ENCODE measurements around the gene RPL7A.
"Not testable (repeated sequence)": the region's sequence is repeated elsewhere in the genome, so short reads cannot be mapped to it uniquely, and the experiment has no call there.

RPL7A gene

GRCh38 chr9:133347985-133348717 lies at the start of gene RPL7A, which contains the start of gene MED22:
Gene RPL7A, plus strand, starts transcription at chr9:133348218. Its CDS starts 26 bp downstream, at chr9:133348244.
Gene MED22, minus strand, starts transcription at chr9:133348131. Its CDS starts 1,469 bp downstream, at chr9:133346662.
- DNase-seq (ENCODE audit: low read depth in 2 of 2) = peak; percentile 86 to 91

- DNase-seq (ENCODE audit: low read depth in 2 of 2) = not testable (repeated sequence)
Measured at GRCh38 chr9:133299996-133300395, 48.0 kb upstream of the RPL7A start.

- DNase-seq (ENCODE audit: low read depth in 2 of 2) = no peak
Measured at GRCh38 chr9:133301253-133302230, 46.5 kb upstream of the RPL7A start.

GRCh38 chr9:133303266-133304157 lies 44.5 kb upstream of the RPL7A start:
- DNase-seq (ENCODE audit: low read depth in 2 of 2) = no peak

GRCh38 chr9:133304158-133304470 lies 43.9 kb upstream of the RPL7A start:
- no peak for DNase-seq (ENCODE audit: low read depth in 2 of 2)

GRCh38 chr9:133304477-133305377 lies 43.3 kb upstream of the RPL7A start:
- DNase-seq (ENCODE audit: low read depth in 2 of 2) = no peak

- no peak for DNase-seq (ENCODE audit: low read depth in 2 of 2)
Measured at GRCh38 chr9:133305731-133306130, 42.3 kb upstream of the RPL7A start.

GRCh38 chr9:133306242-133307204 lies 41.5 kb upstream of the RPL7A start:
- no peak for DNase-seq (ENCODE audit: low read depth in 2 of 2)

- no peak for DNase-seq (ENCODE audit: low read depth in 2 of 2)
Measured at GRCh38 chr9:133307301-133307700, 40.7 kb upstream of the RPL7A start.

- no peak for DNase-seq (ENCODE audit: low read depth in 2 of 2)
Measured at GRCh38 chr9:133309608-133310007, 38.4 kb upstream of the RPL7A start.

- no peak for DNase-seq (ENCODE audit: low read depth in 2 of 2)
Measured at GRCh38 chr9:133315997-133316396, 32.0 kb upstream of the RPL7A start.

GRCh38 chr9:133317551-133317950 lies 30.5 kb upstream of the RPL7A start:
- not testable (repeated sequence) for DNase-seq (ENCODE audit: low read depth in 2 of 2)

- DNase-seq (ENCODE audit: low read depth in 2 of 2) = no peak
Measured at GRCh38 chr9:133320421-133320881, 27.6 kb upstream of the RPL7A start.

GRCh38 chr9:133321411-133321935 lies 26.5 kb upstream of the RPL7A start:
- no peak for DNase-seq (ENCODE audit: low read depth in 2 of 2)

GRCh38 chr9:133322701-133323100 lies 25.3 kb upstream of the RPL7A start:
- DNase-seq (ENCODE audit: low read depth in 2 of 2) = no peak

- no peak for DNase-seq (ENCODE audit: low read depth in 2 of 2)
Measured at GRCh38 chr9:133323211-133323610, 24.8 kb upstream of the RPL7A start.

GRCh38 chr9:133323991-133324703 lies 23.9 kb upstream of the RPL7A start:
- no peak for DNase-seq (ENCODE audit: low read depth in 2 of 2)

- DNase-seq (ENCODE audit: low read depth in 2 of 2) = not testable (repeated sequence)
Measured at GRCh38 chr9:133327021-133327420, 21.0 kb upstream of the RPL7A start.

Data from stimulated activated CD8-positive, alpha-beta memory T cell treated with anti-CD3 and anti-CD28 coated beads, Interleukin-7, amount 100 ng/mL, for 4 hours (primary cell).